Peyer's patch (tissue), 4 donors: ENCODE data around the gene EFNB2. TPM values are rescaled to one million over a fixed set of nuclear protein-coding genes. Genes with fewer than 3 reads are reported as not detected.

Experiments
- DNase-seq, 3 donors: peaks; one replicate each; pipeline ENCODE4 v3.0.0-alpha.2; 2017 to 2019
- H3K27ac ChIP-seq, 4 donors: fragments of 200-600 bp; sonication (generic); one replicate each; pipeline ENCODE4 v1.5.1; 2016 to 2019
- H3K27me3 ChIP-seq, 2 donors: fragments of 200-600 bp; sonication (generic); one replicate each; pipeline ENCODE4 v1.5.1; 2019
- H3K36me3 ChIP-seq, 3 donors: fragments of 200-600 bp; sonication (generic); one replicate each; pipeline ENCODE4 v1.5.1; 2016 to 2019
- H3K4me1 ChIP-seq, 4 donors: fragments of 200-600 bp; sonication (generic); one replicate each; pipeline ENCODE4 v1.5.1; 2016 to 2019
- H3K4me3 ChIP-seq, 4 donors: fragments of 200-600 bp; sonication (generic); 1 replicate in 3 of 4; 2 replicates in 1 of 4; pipeline ENCODE4 v1.5.1; 2016 to 2019; ENCODE audit warnings: mild to moderate bottlenecking in 1 of 4
- H3K9me3 ChIP-seq, 4 donors: fragments of 200-600 bp; sonication (generic); one replicate each; pipeline ENCODE4 v1.5.1; 2016 to 2019; ENCODE audit warnings: mild to moderate bottlenecking in 1 of 4
- POLR2A ChIP-seq, 2 donors: fragments of 450-650 bp; IDR thresholded peaks; one replicate each; pipeline ENCODE4 v1.5.1; 2017; ENCODE audit warnings: antibody characterized with exemption in 2 of 2, mild to moderate bottlenecking in 2 of 2, moderate library complexity in 2 of 2
- total RNA-seq, 4 donors: library from RNA; depleted of rRNA; stranded (reverse); fragments of >200 nt; gene quantifications; one replicate each; pipeline ENCODE4 v1.1.0, GENCODE V29; 2016
- TF ChIP-seq, protein P1 (sequence below), 6 experiments: fragments of 450-650 bp in 4 of 6; fragments of 200-600 bp in 2 of 6; sonication (generic) in 1 of 6; IDR thresholded peaks; one replicate each; pipeline ENCODE4 v1.5.1; 2017 to 2019; ENCODE audit warnings: antibody characterized with exemption in 6 of 6, mild to moderate bottlenecking in 3 of 6, moderate library complexity in 1 of 6

The EFNB2 gene
- total RNA-seq, 4 donors from 2014 or later: 5.8 to 38.9 (median 30.2) TPM

DNA sequence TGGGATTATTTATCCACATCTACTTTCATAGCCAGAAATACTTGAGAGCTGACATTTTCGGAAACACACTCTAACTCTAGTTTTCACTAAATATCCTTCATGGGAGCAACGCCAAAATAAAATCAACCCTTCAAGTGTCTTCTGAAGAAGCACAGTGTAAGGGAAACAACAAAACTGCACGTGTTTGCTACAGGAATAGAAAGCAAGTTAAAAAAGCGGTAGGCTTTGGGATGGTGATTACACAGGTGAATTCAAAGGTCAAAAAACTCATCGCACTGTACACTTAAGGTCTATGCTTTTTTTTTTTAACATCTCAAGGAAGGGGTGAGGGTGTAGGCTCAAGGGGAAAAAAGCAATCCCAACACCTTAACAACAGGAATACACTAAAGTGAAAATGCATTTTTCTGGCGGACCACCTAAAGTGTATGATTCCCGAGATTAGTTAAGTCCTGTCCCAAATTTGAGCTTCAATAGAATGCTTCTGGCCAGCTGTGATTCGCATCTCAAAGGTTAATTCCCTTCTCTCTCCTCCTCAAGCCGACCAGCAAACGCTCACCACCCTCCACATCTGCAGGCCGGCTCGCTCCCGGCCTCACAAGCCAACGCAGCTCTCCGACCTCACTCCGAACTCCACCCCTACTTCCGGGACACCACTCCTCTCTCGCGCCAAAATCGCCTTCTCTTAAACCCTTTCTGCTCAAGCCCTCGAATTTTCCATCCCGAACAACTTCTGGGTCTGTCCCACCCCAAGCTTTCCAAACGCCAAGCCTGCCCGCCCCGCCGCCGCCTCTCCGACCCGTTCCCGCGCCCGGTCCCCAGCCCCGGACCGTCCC lies 31.4 kb upstream of the EFNB2 start:
- Histone ChIP-seq H3K27ac (peak overlapping the region; percentile 90 to 98 (median 96)), H3K27me3 (no peaks in the 10 kb centered on the region), H3K4me3 (peak overlapping the region; percentile 68 to 80 (median 71)), H3K9me3 (no peaks in the 10 kb centered on the region), H3K36me3 (no peaks in the 10 kb centered on the region), H3K4me1 (peaks cover 0 to 46% (median 18%) of the 10 kb centered on the region in 4 donors)
- no peak for TF ChIP-seq POLR2A (IDR thresholded peaks at IDR 0.05)
- TF ChIP-seq, protein P1, sequence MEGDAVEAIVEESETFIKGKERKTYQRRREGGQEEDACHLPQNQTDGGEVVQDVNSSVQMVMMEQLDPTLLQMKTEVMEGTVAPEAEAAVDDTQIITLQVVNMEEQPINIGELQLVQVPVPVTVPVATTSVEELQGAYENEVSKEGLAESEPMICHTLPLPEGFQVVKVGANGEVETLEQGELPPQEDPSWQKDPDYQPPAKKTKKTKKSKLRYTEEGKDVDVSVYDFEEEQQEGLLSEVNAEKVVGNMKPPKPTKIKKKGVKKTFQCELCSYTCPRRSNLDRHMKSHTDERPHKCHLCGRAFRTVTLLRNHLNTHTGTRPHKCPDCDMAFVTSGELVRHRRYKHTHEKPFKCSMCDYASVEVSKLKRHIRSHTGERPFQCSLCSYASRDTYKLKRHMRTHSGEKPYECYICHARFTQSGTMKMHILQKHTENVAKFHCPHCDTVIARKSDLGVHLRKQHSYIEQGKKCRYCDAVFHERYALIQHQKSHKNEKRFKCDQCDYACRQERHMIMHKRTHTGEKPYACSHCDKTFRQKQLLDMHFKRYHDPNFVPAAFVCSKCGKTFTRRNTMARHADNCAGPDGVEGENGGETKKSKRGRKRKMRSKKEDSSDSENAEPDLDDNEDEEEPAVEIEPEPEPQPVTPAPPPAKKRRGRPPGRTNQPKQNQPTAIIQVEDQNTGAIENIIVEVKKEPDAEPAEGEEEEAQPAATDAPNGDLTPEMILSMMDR (IDR thresholded peaks at IDR 0.05): no peak
- peak in 2 of 3 donors; percentile 69 to 78 for DNase-seq

DNA sequence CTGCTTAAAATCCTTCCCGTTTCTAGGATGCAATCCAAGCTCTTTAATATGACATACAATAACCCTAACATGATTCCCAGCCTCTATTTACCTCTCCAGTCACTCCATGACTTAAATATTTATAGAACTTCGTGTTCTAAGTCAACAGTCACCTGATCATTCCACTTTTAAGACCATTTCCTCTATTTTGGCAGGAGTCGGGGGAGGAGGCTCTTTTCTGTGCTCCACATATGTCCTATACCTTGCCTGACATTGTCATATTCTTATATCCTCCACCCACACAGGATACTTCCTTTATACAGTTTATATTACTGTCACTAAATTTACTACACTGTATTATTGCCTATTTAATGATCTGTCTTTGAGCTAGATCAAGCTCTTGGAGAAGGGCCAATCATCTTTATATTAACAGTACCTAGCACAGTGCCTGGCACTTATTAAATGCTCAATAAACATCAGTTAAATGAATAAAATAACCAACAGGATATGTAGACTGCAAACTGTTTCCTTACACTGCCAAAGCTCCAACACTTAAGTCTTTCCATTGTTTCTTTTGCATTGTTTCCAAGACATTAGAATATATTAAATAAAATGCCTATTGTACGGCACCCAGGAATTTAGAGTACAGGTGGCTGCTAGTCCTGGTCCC lies 29.8 kb upstream of the EFNB2 start:
- H3K27ac ChIP-seq: no peak overlapping the region
- H3K36me3 ChIP-seq: no peaks in the 10 kb centered on the region
- H3K9me3 ChIP-seq: no peaks in the 10 kb centered on the region
- TF ChIP-seq POLR2A (IDR thresholded peaks at IDR 0.05): no peak
- TF ChIP-seq, protein P1 (IDR thresholded peaks at IDR 0.05): no peak
- H3K27me3 ChIP-seq: no peaks in the 10 kb centered on the region
- H3K4me1 ChIP-seq: peaks cover 0 to 51% (median 22%) of the 10 kb centered on the region in 4 donors
- no peak for DNase-seq
- H3K4me3 ChIP-seq: peak overlapping the region in 2 of 4 donors; percentile 5 to 69

DNA sequence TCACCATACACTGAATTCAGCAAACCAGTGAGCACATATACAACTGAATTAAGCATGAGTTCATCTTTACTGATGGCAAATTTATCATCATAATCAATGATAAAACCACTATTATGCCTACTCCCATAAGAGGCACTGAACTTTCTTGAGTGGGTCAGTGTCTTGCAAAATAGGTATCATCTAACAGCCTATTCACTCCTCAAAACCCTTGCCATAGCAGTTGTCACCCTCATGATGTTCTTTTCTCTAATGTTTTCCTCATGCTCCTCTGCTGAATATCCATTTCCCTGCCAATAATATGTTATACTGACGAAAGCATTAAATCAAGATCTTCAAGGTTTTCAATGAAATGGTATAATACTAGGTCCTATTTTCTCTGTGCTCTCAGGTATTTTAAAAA lies 26.8 kb upstream of the EFNB2 start:
- Histone ChIP-seq H3K36me3 (peaks cover 0 to 19% (median 2%) of the 10 kb centered on the region in 3 donors), H3K27me3 (no peaks in the 10 kb centered on the region), H3K9me3 (no peaks in the 10 kb centered on the region), H3K27ac (no peak overlapping the region), H3K4me1 (peaks cover 0 to 44% (median 22%) of the 10 kb centered on the region in 4 donors), H3K4me3 (no peak overlapping the region)
- DNase-seq: no peak
- TF ChIP-seq, protein P1 (IDR thresholded peaks at IDR 0.05): no peak
- no peak for TF ChIP-seq POLR2A (IDR thresholded peaks at IDR 0.05)

DNA sequence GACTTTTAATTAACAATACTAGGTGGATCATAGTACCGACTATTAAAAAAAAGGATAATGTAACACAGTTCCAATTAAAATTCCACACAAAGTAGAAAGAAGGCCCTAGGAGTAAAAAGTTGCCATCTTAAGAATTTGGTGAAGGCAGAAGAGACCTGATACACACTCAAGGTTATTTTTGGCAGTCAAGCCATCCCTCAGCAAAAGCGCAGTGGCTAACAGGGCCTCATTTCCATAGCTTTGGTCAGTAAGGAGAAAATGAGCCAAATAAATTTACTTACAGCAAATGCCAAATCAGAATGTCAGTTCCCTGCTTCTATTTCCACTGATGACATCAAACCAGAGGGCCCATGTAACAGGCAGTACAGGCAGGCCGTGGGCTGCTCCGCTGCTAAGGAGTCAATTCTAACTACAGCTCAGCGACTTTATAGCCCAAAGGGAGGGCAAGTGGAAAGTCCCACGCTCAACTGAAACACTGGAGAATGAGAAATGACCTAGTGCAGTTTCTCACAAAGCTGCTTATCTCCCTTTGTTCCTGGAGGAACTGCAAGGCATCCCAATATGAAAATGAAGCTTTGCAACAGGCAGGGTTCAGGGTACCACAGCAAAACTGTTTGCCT lies 26.2 kb upstream of the EFNB2 start:
- no peak overlapping the region for H3K27ac ChIP-seq
- H3K36me3 ChIP-seq: peaks cover 0 to 25% (median 2%) of the 10 kb centered on the region in 3 donors
- TF ChIP-seq, protein P1 (IDR thresholded peaks at IDR 0.05): no peak
- no peak for TF ChIP-seq POLR2A (IDR thresholded peaks at IDR 0.05)
- no peak for DNase-seq
- H3K4me1 ChIP-seq: peaks cover 0 to 44% (median 22%) of the 10 kb centered on the region in 4 donors
- H3K9me3 ChIP-seq: no peaks in the 10 kb centered on the region
- H3K4me3 ChIP-seq: no peak overlapping the region
- H3K27me3 ChIP-seq: no peaks in the 10 kb centered on the region

DNA sequence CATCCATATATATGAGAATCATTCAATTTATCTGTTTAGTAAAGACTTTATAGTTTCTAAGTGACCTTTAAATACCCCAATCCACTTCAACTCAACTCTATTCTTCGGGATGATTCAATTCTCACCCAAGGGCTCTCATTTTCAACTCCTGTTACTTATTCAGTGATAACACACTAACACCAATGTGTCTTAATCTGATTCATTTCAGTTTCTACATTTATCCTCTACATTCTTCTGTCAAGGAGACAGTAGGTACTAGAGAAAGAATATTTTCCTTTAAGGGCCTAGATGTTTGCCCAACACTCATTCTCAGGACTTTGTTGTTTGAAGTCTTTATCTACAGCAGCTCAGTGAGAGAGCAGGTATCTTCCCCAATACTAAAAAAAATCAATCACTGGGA lies 25.4 kb upstream of the EFNB2 start:
- Histone ChIP-seq H3K4me1 (peaks cover 0 to 40% (median 19%) of the 10 kb centered on the region in 4 donors), H3K27ac (no peak overlapping the region), H3K9me3 (no peaks in the 10 kb centered on the region), H3K27me3 (no peaks in the 10 kb centered on the region), H3K36me3 (peaks cover 0 to 34% (median 2%) of the 10 kb centered on the region in 3 donors), H3K4me3 (no peak overlapping the region)
- no peak for TF ChIP-seq POLR2A (IDR thresholded peaks at IDR 0.05)
- TF ChIP-seq, protein P1 (IDR thresholded peaks at IDR 0.05): no peak
- no peak for DNase-seq
